Transverse colon (tissue), 4 donors: ENCODE results near the gene DPF3.

ENCODE experiments used
- POLR2A ChIP-seq: fragments of 450-650 bp; IDR thresholded peaks from one replicate; pipeline ENCODE4 v1.6.1; 2016; ENCODE audit warnings: antibody characterized with exemption, mild to moderate bottlenecking, moderate library complexity
- POLR2AphosphoS5 ChIP-seq, 3 donors: sonication (generic); formaldehyde crosslinking; IDR thresholded peaks; one replicate each; pipeline ENCODE4 v1.6.1; 2016; ENCODE audit warnings: antibody characterized with exemption in 3 of 3
- TF ChIP-seq, protein P1 (sequence below), 5 experiments: fragments of 200-600 bp in 3 of 5; fragments of 450-650 bp in 2 of 5; sonication (generic) in 3 of 5; IDR thresholded peaks; 1 replicate in 2 of 5; 2 replicates in 3 of 5; pipeline ENCODE4 v1.5.1; 2016 to 2017; ENCODE audit warnings: antibody characterized with exemption in 5 of 5, inconsistent platforms in 3 of 5, mild to moderate bottlenecking in 2 of 5, moderate library complexity in 1 of 5

DNA sequence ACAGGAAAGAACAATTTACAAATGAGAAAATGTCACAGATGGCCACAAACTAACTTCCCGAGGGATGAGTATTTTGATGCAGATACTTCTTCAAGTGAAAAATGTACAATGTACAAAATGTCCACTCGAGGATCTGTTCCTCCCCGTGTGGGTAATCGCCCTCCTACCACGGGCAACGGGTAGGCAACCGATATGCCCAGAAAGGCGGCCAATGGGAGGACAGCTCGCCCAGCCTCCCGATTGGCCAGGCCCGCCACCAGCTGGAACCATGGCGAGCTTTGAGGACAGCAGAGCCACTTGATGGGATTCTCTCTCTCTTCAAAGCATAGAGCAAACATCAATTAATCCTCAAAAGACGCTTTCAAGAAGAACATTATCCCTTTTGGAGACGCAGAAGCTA is 42.3 kb downstream of the DPF3 start:
- TF ChIP-seq POLR2AphosphoS5 (IDR thresholded peaks at IDR 0.05) (no peak), POLR2A (no peak)
- TF ChIP-seq, protein P1, sequence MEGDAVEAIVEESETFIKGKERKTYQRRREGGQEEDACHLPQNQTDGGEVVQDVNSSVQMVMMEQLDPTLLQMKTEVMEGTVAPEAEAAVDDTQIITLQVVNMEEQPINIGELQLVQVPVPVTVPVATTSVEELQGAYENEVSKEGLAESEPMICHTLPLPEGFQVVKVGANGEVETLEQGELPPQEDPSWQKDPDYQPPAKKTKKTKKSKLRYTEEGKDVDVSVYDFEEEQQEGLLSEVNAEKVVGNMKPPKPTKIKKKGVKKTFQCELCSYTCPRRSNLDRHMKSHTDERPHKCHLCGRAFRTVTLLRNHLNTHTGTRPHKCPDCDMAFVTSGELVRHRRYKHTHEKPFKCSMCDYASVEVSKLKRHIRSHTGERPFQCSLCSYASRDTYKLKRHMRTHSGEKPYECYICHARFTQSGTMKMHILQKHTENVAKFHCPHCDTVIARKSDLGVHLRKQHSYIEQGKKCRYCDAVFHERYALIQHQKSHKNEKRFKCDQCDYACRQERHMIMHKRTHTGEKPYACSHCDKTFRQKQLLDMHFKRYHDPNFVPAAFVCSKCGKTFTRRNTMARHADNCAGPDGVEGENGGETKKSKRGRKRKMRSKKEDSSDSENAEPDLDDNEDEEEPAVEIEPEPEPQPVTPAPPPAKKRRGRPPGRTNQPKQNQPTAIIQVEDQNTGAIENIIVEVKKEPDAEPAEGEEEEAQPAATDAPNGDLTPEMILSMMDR (IDR thresholded peaks at IDR 0.05): no peak
